Glutamatergic neuron (in vitro differentiated cells): ENCODE data around the gene IGFBP3. TPM values are rescaled to one million over a fixed set of nuclear protein-coding genes. Genes with fewer than 3 reads are reported as not detected.

ENCODE experiments used
- DNase-seq: peaks from one replicate; pipeline ENCODE4 v3.0.0; 2022
- H3K27ac Mint-ChIP-seq: one replicate; pipeline ENCODE4 v1.8.0; 2020; ENCODE audit warnings: mild to moderate bottlenecking, mixed read lengths, inconsistent platforms; ENCODE audit not compliant: unreplicated experiment
- H3K27me3 Mint-ChIP-seq: one replicate; pipeline ENCODE4 v1.8.0; 2020; ENCODE audit warnings: mild to moderate bottlenecking, moderate library complexity, mixed read lengths, inconsistent platforms; ENCODE audit not compliant: unreplicated experiment
- H3K36me3 Mint-ChIP-seq: one replicate; pipeline ENCODE4 v1.8.0; 2020; ENCODE audit warnings: mild to moderate bottlenecking, mixed read lengths, inconsistent platforms; ENCODE audit not compliant: unreplicated experiment
- H3K4me1 Mint-ChIP-seq: one replicate; pipeline ENCODE4 v1.8.0; 2020; ENCODE audit warnings: mild to moderate bottlenecking, low read depth, mixed read lengths, inconsistent platforms; ENCODE audit not compliant: unreplicated experiment
- H3K4me3 Mint-ChIP-seq: one replicate; pipeline ENCODE4 v1.8.0; 2020; ENCODE audit warnings: mild to moderate bottlenecking, mixed read lengths, inconsistent platforms; ENCODE audit not compliant: unreplicated experiment
- H3K9me3 Mint-ChIP-seq: one replicate; pipeline ENCODE4 v1.8.0; 2020; ENCODE audit warnings: mild to moderate bottlenecking, moderate library complexity, mixed read lengths, inconsistent platforms; ENCODE audit not compliant: unreplicated experiment
- CTCF ChIP-seq: fragments of 200-600 bp; sonication (generic); IDR thresholded peaks from one replicate; pipeline ENCODE4 v1.5.0; 2021; ENCODE audit not compliant: partially characterized antibody, unreplicated experiment
- total RNA-seq: library from RNA; stranded (reverse); fragmentation: NEBNext Ultra II Directional; extraction: Animal tissue kit (Norgen Biotek cat#: 25700); gene quantifications from one replicate; pipeline ENCODE4 v1.2.1, GENCODE V29; 2021; ENCODE audit not compliant: unreplicated experiment

The IGFBP3 gene
- total RNA-seq, 1 donor from 2014 or later = 0.17 TPM

DNA sequence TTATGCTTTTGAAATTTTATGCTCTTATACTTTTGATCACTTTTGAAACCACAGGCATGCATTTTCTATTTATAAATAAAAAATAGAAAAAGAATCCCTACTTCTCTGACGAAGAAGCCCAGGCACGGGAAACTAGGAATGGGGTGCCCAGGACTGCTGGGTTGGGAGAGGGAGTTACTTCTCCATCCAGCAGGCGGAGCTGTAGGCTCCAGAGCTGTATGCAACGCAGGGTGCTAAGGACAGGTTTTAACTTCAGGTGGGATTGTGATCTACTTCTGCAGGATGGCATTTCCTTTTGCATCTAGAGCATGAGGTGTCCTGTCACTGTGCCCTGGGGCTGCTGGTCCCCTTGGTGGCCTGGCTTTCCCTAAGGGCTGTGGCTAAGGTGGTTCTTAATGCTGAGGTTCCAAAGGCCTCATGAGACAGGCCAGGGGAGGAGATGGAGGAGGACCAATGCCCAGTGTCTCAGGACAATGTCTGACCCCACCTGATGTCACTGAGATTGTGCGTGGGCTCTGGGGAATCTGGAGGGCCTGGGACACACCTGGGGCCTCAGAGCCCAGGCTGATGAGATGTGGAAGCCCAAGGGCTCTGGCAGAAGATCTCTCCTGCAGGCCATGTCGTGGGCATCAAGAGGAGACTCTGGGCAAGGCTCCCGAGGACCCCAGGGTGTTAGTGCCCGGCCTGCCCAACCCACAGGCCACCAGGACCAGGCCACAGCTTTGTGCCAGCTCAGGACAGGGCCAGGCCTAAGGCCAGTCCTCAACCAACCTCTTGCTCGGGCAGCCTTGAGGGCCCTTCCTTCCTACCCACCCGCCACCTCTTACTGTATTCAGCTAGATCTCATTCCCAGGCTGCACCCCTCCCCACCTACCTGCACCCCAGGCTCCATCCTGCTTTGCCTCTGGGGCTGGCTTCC, 48.7 kb downstream of the IGFBP3 start:
- Mint-ChIP-seq H3K9me3 (peaks cover 2% of the 10 kb centered on the region), H3K4me3 (no peak overlapping the region), H3K27me3 (no peaks in the 10 kb centered on the region), H3K27ac (no peak overlapping the region), H3K36me3 (peaks cover 5% of the 10 kb centered on the region), H3K4me1 (no peaks in the 10 kb centered on the region)
- TF ChIP-seq CTCF = peak; percentile 63
- DNase-seq = peak; percentile 43

- Mint-ChIP-seq H3K27ac (no peak overlapping the region), H3K4me3 (no peak overlapping the region), H3K9me3 (no peaks in the 10 kb centered on the region), H3K36me3 (no peaks in the 10 kb centered on the region), H3K27me3 (no peaks in the 10 kb centered on the region), H3K4me1 (no peaks in the 10 kb centered on the region)
- no peak for TF ChIP-seq CTCF
- DNase-seq = no peak
These were observed 51.6 kb downstream of the IGFBP3 start for GRCh38 chr7:45869426-45869825.

DNA sequence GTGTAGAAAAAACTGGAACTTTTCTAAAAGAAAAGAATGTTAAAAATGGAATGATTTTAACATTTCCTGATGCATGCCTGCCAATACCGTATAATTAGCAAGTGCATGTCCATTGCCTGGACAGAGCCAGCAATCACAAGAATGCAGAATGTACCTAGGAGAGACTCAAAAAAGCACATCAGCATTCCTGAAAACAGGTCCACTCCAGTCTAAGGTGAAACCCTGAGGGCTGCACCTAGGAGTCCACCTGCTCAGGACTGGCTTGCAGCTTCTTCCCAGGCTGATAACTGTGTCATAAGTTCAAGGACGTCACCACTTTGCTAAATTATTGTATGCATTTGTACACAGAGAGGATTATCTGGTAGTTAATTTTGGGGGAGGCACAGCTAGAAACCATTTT, 53.6 kb downstream of the IGFBP3 start:
- TF ChIP-seq CTCF = no peak
- Mint-ChIP-seq H3K27ac (no peak overlapping the region), H3K4me3 (no peak overlapping the region), H3K4me1 (no peaks in the 10 kb centered on the region), H3K27me3 (no peaks in the 10 kb centered on the region), H3K9me3 (no peaks in the 10 kb centered on the region), H3K36me3 (no peaks in the 10 kb centered on the region)
- DNase-seq = no peak

DNA sequence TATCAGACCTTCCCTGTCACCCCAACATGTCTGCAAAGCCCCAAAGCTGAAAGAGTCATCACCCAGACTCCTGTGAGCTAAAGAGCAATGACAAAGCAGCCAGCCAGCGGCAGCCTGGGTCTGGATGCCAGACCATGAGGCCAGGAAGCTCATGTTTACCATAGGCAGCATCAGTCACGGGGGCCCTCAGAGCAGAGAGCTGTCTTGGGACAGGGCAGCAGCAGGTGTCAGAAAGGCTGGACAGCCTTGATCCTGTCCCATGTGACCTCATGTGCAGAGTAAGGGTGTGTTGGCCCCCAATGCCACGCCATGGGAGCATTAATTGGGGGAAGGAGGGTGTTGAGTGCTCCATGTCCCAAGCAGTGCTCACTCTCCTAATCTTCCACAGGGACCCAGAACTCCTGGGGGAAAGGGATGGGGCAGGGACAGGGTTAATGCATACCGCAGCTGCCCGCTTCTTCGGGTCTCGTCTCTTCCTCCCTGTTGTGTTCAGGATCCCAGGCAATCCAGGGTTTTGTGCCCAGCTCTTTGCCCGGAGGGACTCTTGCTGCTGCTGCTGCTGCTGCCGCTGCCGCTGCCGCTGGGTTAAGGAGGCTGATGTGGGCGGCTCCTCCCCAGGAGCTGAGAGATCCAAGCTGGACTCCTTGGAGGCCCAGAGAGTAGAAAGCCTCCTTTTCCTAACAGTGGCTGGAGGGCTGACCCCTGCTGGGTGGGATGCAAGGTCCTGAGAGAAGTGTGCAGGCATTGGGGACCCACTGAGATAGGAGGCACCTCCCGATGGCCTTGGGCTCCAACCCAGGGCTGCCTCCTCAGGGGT, 55.3 kb downstream of the IGFBP3 start:
- Mint-ChIP-seq H3K27me3 (peaks cover 2% of the 10 kb centered on the region), H3K36me3 (no peaks in the 10 kb centered on the region)
- TF ChIP-seq CTCF = no peak

More for the DNA sequence above, 55.3 kb downstream of the IGFBP3 start:
- H3K4me3 Mint-ChIP-seq = no peak overlapping the region
- H3K27ac Mint-ChIP-seq = no peak overlapping the region
- no peak for DNase-seq
- no peaks in the 10 kb centered on the region for H3K9me3 Mint-ChIP-seq
- H3K4me1 Mint-ChIP-seq = no peaks in the 10 kb centered on the region
